Fibroblast of the conjunctiva (primary cell): ENCODE results near the gene CDC42EP4.

Experiments
- DNase-seq: peaks from one replicate; pipeline ENCODE4 v3.0.0-alpha.2; 2010; ENCODE audit warnings: low read depth

Gene CDC42EP4

GRCh38 chr17:73250851-73251640 lies 60.8 kb downstream of the CDC42EP4 start:
- no peak for DNase-seq

DNA sequence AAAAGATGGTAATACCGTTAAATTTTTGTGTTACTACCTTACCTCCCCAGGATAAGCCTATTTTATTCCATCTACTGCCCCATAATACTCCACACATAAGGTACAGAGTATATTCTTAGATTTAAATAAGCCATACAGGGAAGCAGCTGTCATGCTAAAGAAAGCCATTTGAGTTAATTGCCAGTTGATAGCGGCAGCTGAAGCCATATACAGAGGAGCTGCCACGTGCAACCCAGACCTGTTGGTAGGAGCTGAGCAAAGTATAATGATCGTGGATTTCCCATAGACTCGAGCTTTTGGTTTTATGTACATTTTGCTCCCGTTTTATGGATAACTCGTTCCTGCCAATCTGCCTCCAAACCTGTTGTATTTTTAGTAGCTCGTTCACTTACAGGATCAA lies 62.1 kb downstream of the CDC42EP4 start:
- no peak for DNase-seq

DNA sequence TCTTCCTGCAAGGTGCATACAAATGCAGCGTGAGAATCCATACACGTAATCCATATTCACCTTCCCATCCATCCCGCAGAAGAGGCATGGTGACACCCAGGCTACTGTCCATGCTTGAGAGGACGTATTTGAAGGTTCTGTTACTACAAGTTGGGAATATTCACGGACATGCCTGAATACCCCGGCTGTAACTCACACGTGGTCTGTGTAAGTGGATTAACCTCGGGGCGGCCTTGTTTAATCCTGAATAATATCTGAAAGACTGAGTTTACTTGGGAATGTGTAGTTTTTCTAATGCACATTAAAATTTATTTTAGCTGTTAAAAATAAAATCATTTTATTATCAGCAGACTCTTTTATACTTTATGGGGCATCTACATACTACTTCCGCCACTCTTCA lies 63.3 kb downstream of the CDC42EP4 start:
- no peak for DNase-seq

- no peak for DNase-seq
These were observed 64.1 kb downstream of the CDC42EP4 start for GRCh38 chr17:73247726-73248125.

- DNase-seq: no peak
These were observed 71.2 kb downstream of the CDC42EP4 start for GRCh38 chr17:73240561-73240960.

GRCh38 chr17:73237714-73238113 lies 74.1 kb downstream of the CDC42EP4 start:
- no peak for DNase-seq

GRCh38 chr17:73234736-73235135 lies 77.1 kb downstream of the CDC42EP4 start:
- no peak for DNase-seq
